Activated CD4-positive, alpha-beta T cell treated with anti-CD3 and anti-CD28 coated beads, Interleukin-2, amount 10 ng/mL, durations not matched to agents 7 days and 5 days (primary cell): Measurements from ENCODE around the gene A2M. TPM values are rescaled to one million over a fixed set of nuclear protein-coding genes. Genes with fewer than 3 reads are reported as not detected.

Experiments
- CTCF ChIA-PET: fragments of 350-600 bp; sonication (Branson Sonifier 250); formaldehyde crosslinking; loops from one replicate; lab custom pipeline; 2021; ENCODE audit warnings: antibody characterized with exemption; lab: Charles Lee
- POLR2A ChIA-PET: fragments of 350-600 bp; sonication (Branson Sonifier 250); formaldehyde crosslinking; loops from one replicate; lab custom pipeline; 2021; ENCODE audit warnings: antibody characterized with exemption; lab: Charles Lee
- DNase-seq: peaks from one replicate; pipeline ENCODE4 v3.0.0-alpha.2; 2020
- H3K27ac Mint-ChIP-seq: one replicate; pipeline ENCODE4 v1.8.0; 2021; ENCODE audit warnings: mild to moderate bottlenecking, moderate library complexity, mixed read lengths
- H3K27me3 Mint-ChIP-seq: one replicate; pipeline ENCODE4 v1.8.0; 2021; ENCODE audit warnings: mixed read lengths
- H3K36me3 Mint-ChIP-seq: one replicate; pipeline ENCODE4 v1.8.0; 2021; ENCODE audit warnings: low read depth, mixed read lengths
- H3K4me1 Mint-ChIP-seq: one replicate; pipeline ENCODE4 v1.8.0; 2021; ENCODE audit warnings: mixed read lengths
- H3K4me3 Mint-ChIP-seq: one replicate; pipeline ENCODE4 v1.8.0; 2021; ENCODE audit warnings: mild to moderate bottlenecking, moderate library complexity, mixed read lengths
- H3K9me3 Mint-ChIP-seq: one replicate; pipeline ENCODE4 v1.8.0; 2021; ENCODE audit warnings: mixed read lengths
- total RNA-seq, 2 experiments: library from RNA; stranded (reverse); gene quantifications; one replicate each; pipeline ENCODE4 v1.2.3, GENCODE V29; 2021

A2M gene
- total RNA-seq, 2 experiments from 2014 or later = not detected

DNA sequence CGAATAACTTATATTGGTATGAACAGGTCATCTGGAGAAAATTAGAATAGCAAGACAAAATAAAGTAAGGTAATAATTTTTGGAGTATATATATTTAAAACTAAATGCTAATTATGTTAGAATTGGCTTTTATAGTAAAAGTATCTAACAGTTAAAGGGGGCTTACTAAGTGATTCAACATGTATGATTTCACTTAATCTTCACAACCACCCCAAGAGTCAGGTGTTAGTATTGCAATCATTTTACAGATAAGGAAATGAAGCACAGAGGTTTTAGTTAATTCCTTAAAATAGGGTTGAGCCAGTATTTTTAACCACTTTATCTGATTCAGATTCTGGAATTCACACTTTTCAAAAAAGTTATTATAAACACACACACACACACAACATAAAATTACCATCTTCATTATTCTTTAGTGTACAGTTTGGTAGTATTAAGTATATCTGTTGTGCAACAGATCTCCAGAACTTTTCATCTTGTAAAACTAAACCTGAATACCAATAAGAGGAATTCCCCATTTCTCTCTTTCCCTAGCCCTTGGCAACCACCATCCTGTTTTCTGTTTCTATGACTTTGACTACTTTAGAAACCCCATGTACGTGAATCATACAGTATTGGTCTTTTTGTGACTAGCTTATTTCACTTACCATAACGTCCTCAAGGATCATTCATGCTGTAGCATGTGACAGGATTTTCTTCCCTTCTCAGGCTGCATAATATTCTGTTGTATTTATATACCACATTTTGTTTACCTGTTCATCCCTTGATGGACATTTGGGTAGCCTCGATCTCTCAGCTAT, 12.5 kb downstream of the A2M start:
- no peaks in the 10 kb centered on the region for H3K4me1 Mint-ChIP-seq
- no peaks in the 10 kb centered on the region for H3K27me3 Mint-ChIP-seq
- no peaks in the 10 kb centered on the region for H3K36me3 Mint-ChIP-seq
- H3K9me3 Mint-ChIP-seq = no peaks in the 10 kb centered on the region
- no peak for DNase-seq
- POLR2A ChIA-PET = no interaction called here
- no peak overlapping the region for H3K27ac Mint-ChIP-seq
- CTCF ChIA-PET = no interaction called here
- no peak overlapping the region for H3K4me3 Mint-ChIP-seq

DNA sequence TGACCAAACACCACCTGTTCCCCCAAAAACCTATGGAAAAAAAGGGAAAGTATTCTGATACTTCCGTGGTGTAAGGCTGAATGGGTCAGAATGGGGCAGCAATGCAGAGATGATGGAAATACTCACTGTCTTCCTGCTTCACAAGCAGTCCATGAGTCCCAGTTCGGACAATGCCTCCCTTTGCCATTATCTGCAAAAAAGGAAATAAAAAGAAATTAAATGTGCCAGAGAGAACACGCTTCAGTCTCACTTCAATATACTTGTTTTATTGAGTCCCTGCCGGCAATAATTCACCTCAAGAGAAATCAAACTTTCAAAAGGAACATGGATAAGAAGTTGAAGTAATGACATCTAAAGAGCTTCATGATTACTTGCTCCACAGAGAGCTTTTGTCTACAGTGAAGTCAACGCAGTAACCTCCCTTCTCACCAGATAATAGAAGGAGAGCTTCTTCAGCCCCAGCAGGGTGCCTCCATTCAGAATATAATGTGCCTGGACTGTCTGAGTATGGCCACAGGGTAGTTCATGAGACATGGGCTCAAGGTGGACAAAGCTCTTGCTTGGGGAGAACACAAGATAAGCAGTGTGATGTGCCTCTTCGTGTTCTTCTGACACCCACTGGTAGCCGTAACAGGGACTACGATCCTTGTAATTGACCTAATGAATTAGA, 14.6 kb downstream of the A2M start:
- Mint-ChIP-seq H3K9me3 (no peaks in the 10 kb centered on the region), H3K36me3 (no peaks in the 10 kb centered on the region), H3K27ac (no peak overlapping the region), H3K4me1 (no peaks in the 10 kb centered on the region), H3K27me3 (no peaks in the 10 kb centered on the region), H3K4me3 (no peak overlapping the region)
- ChIA-PET POLR2A (no interaction called here), CTCF (no interaction called here)
- no peak for DNase-seq

DNA sequence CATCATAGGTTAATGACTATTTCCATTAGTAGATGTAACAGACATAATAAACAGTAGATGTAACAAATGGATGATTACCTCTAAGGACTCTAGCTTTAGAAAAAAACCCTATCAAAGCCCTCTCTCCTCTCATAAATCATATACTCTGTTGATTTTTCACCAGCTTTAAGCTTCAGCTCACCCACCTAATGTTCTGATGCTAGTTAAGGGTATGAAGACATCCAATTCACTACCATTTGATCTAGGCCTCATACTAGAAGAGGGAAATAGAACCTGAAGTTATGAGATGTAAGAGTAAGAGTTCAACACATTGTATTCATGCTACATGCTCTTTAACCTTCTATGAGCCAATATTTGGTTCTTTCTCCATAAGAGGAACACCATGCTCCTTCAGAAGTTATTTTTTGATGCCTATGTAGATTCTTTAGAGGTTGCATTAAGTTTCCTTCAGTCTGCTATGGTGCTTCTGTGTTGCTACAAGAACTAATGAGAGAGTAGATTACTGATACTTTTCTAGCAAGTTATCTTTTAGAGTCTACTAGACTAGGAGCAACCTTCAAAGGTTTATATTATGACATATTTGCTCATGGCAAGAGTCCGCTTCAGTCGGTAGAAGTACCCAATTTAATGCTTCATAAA, 16.0 kb downstream of the A2M start:
- Mint-ChIP-seq H3K27ac (no peak overlapping the region), H3K27me3 (no peaks in the 10 kb centered on the region), H3K9me3 (no peaks in the 10 kb centered on the region), H3K4me3 (no peak overlapping the region), H3K36me3 (no peaks in the 10 kb centered on the region), H3K4me1 (no peaks in the 10 kb centered on the region)
- CTCF ChIA-PET = interaction anchor here (1.1 kb wide), 1 partner anchor 10 kb away, joined by 3 read pairs; no protein-coding TSS in a partner anchor
- no peak for DNase-seq
- POLR2A ChIA-PET = no interaction called here

- POLR2A ChIA-PET = no interaction called here
- H3K9me3 Mint-ChIP-seq = no peaks in the 10 kb centered on the region
Measured at GRCh38 chr12:9098463-9099026, 17.2 kb downstream of the A2M start.

DNA sequence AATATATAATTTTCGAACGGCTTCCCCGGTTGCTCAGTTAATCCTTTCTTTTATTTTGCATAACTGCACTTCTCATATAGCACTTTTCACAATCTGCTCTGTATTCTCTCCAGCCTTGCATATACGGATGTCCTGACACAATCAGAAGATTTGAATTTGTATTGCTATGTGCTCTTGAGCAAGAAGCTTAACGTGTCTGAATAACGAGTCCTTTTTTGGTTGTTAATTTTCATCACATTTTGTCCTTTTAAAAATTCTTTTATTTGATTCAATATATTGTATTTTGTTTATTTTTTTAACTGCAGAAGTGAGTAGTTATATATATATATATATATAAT, 17.6 kb downstream of the A2M start:
- no peak overlapping the region for H3K27ac Mint-ChIP-seq
- H3K27me3 Mint-ChIP-seq = no peaks in the 10 kb centered on the region
- no peaks in the 10 kb centered on the region for H3K36me3 Mint-ChIP-seq
- no peak for DNase-seq
- ChIA-PET CTCF (no interaction called here), POLR2A (no interaction called here)
- no peak overlapping the region for H3K4me3 Mint-ChIP-seq
- H3K9me3 Mint-ChIP-seq = no peaks in the 10 kb centered on the region
- H3K4me1 Mint-ChIP-seq = no peaks in the 10 kb centered on the region

More at GRCh38 chr12:9098463-9099026, 17.2 kb downstream of the A2M start:
- Mint-ChIP-seq H3K27ac (no peak overlapping the region), H3K27me3 (no peaks in the 10 kb centered on the region), H3K36me3 (no peaks in the 10 kb centered on the region), H3K4me3 (no peak overlapping the region), H3K4me1 (no peaks in the 10 kb centered on the region)
- CTCF ChIA-PET = interaction anchor here (1.1 kb wide), 1 partner anchor 11 kb away, joined by 3 read pairs; no protein-coding TSS in a partner anchor
- DNase-seq = no peak

DNA sequence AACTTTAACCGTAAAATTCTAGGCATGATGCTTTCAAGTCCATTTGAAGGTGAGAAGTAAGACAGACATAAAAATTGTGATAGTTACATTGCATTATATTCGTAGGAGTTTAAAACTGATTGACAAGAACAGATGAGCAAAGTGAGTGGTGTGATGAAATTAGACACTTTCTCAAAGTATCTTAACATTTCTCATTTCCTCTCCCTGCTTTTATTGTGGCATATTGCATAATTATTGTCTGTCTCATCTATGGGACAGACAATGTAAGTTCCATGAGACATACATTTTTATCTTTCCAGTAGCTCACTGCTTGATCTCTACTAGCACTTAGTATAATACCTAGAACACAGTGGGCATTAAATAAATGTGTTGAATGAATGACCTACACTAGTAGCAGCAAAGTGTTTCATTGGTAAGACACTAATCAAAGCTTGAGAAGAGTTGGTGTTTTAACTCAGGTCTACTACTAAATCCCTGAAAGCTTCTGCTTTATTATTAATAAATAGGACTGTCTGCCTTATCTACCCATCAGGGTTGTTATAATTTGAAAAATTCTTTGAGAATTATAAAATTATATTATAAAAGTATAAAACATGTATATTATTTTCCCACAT, 19.0 kb downstream of the A2M start:
- H3K36me3 Mint-ChIP-seq = no peaks in the 10 kb centered on the region
- ChIA-PET CTCF (interaction anchor here (0.6 kb wide), 1 partner anchor 380 kb away, joined by 4 read pairs; no protein-coding TSS in a partner anchor), POLR2A (no interaction called here)
- no peaks in the 10 kb centered on the region for H3K9me3 Mint-ChIP-seq
- no peaks in the 10 kb centered on the region for H3K27me3 Mint-ChIP-seq
- no peaks in the 10 kb centered on the region for H3K4me1 Mint-ChIP-seq
- H3K4me3 Mint-ChIP-seq = no peak overlapping the region
- DNase-seq = no peak
- no peak overlapping the region for H3K27ac Mint-ChIP-seq

- CTCF ChIA-PET = interaction anchor here (0.5 kb wide), 1 partner anchor 144 kb away, joined by 3 read pairs; no protein-coding TSS in a partner anchor
- H3K36me3 Mint-ChIP-seq = no peaks in the 10 kb centered on the region
- no peaks in the 10 kb centered on the region for H3K4me1 Mint-ChIP-seq
- no peak overlapping the region for H3K27ac Mint-ChIP-seq
- DNase-seq = no peak
- POLR2A ChIA-PET = no interaction called here
- H3K4me3 Mint-ChIP-seq = no peak overlapping the region
- H3K9me3 Mint-ChIP-seq = no peaks in the 10 kb centered on the region
- no peaks in the 10 kb centered on the region for H3K27me3 Mint-ChIP-seq
Measured at GRCh38 chr12:9095322-9095721, 20.4 kb downstream of the A2M start.

- Mint-ChIP-seq H3K27me3 (no peaks in the 10 kb centered on the region), H3K4me3 (no peak overlapping the region), H3K36me3 (no peaks in the 10 kb centered on the region), H3K4me1 (no peaks in the 10 kb centered on the region), H3K27ac (no peak overlapping the region), H3K9me3 (no peaks in the 10 kb centered on the region)
- ChIA-PET CTCF (interaction anchor here (0.5 to 0.6 kb wide), 2 partner anchors 11 to 143 kb away, joined by 3 read pairs; no protein-coding TSS in a partner anchor), POLR2A (no interaction called here)
- DNase-seq = no peak
Measured at GRCh38 chr12:9094512-9095206, 21.1 kb downstream of the A2M start.

GRCh38 chr12:9091891-9092598, 23.7 kb downstream of the A2M start:
- H3K27me3 Mint-ChIP-seq = no peaks in the 10 kb centered on the region
- H3K9me3 Mint-ChIP-seq = no peaks in the 10 kb centered on the region
- POLR2A ChIA-PET = no interaction called here
- CTCF ChIA-PET = no interaction called here
- no peak for DNase-seq
- H3K4me1 Mint-ChIP-seq = no peaks in the 10 kb centered on the region
- no peak overlapping the region for H3K4me3 Mint-ChIP-seq
- no peak overlapping the region for H3K27ac Mint-ChIP-seq
- no peaks in the 10 kb centered on the region for H3K36me3 Mint-ChIP-seq

DNA sequence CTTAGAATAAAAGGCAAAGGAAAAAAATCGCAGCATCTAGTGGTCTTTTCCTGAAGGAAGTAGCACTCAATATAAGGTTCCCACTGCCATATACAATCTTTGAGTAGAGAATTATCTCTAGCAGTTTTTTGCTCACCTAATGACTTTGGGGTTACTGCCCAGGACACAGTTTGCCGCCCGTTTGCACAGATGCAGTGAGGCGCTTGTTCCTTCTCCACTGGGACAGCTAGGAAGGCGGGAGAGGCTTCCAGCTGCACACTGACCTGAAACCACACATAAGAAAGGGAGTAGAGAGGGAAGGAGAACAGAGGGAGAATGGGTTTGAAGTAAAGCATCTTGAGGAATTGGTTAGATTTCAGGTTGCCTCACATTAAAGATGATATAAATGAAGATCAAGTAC, 25.5 kb downstream of the A2M start:
- Mint-ChIP-seq H3K27ac (no peak overlapping the region), H3K9me3 (no peaks in the 10 kb centered on the region), H3K36me3 (no peaks in the 10 kb centered on the region), H3K4me1 (no peaks in the 10 kb centered on the region), H3K27me3 (peaks cover 2% of the 10 kb centered on the region), H3K4me3 (no peak overlapping the region)
- DNase-seq = no peak
- POLR2A ChIA-PET = no interaction called here
- CTCF ChIA-PET = no interaction called here

DNA sequence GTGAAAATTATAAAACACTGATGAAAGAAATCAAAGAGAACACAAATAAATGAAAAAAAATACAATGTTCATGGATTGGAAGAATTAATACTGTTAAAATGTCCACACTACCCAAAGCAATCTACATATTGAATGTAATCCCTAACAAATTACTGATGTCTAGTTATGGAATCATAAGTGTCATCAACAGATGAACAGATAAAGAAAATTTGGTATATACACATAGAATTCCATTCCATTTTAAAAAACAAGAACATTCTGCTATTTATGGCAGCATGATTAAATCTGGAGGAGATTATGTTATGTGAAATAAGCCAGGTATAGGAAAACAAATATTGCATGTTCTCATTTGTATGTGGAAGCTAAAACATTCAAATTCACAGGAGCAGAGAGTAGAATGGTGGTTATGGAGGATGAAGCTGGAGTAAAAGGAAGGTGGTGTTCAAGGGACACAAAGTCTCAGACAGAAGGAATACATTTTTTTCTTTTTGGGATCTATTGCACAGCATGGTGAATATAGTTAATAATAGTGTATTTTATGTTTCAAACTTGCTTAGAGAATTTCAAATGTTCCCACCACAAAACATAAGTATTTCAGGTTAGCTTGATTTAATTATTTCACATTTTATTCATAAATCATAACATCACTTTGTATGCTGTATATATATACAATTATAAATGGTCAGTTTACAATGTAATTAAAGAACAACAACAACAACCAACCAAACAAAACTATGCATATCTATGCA, 28.5 kb downstream of the A2M start:
- Mint-ChIP-seq H3K4me1 (no peaks in the 10 kb centered on the region), H3K36me3 (peaks cover 3% of the 10 kb centered on the region), H3K27ac (no peak overlapping the region), H3K4me3 (no peak overlapping the region), H3K9me3 (peaks cover 9% of the 10 kb centered on the region), H3K27me3 (peaks cover 11% of the 10 kb centered on the region)
- CTCF ChIA-PET = no interaction called here
- POLR2A ChIA-PET = interaction anchor here (0.7 kb wide), 1 partner anchor 241 kb away, joined by 7 read pairs; no protein-coding TSS in a partner anchor
- DNase-seq = no peak
